Measurements from ENCODE around the gene RSBN1L.
"Not testable (repeated sequence)": the region's sequence is repeated elsewhere in the genome, so short reads cannot be mapped to it uniquely, and the experiment has no call there.

Gene RSBN1L
- total RNA-seq = 67.8 to 113 reads per million in 2 experiments

DNA sequence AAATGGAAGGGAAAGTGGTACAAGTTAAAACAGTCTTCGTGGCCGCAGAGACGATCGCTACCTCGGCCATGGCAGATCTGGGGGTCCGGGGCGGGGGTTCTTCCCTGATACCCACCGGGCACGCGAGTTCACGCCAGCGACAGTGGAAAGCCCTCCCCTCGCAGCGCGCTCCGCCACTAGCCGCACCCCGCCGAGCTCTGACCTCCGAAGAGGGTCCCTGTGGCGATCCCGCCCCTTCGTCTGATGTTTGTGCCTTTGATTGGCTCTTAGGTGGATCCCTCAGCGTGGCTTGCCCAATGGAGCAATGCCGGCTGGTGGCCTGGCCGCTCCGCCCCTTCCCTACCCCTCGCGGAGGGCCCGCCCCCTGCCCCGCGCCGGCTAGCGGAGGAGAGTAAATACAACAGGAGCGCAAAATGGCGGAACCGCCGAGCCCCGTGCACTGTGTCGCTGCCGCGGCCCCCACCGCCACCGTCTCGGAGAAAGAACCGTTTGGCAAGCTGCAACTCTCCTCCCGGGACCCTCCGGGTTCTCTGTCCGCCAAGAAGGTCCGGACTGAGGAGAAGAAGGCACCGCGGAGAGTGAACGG lies at the start of gene RSBN1L:
Gene RSBN1L, plus strand, starts transcription at position 403 of the 586 bp plus-strand sequence. Its CDS starts 11 bp downstream, at position 414.
- DNase-seq (ENCODE audit: low read depth) = peak; percentile 97

DNA sequence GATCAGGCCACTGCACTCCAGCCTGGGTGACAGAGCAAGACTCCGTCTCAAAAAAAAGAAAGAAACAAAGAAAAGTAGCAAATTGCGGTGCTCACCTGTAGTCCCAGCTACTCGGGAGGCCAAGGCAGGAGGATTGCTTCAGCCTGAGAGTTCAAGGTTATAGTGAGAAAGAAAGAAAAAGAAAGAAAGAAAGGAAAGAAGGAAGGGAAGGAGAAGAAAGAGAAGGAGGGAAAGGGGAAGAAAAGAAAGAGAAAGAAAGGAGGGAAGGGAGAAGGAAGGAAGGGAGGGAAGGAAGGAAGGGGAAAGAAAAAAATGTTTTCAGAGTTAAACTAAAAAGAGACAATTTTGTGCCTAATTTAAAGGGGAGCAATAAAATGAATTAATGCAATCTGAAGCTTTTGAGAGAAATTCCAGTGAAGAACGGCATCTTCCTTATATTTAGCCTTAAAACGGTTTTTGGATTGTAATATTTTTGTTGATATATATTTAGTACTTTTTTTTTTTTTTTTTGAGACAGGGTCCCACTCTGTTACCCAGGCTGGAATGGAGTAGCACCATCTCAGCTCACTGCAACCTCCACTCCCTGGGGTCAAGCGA lies 47.4 kb upstream of the RSBN1L start:
- DNase-seq (ENCODE audit: low read depth) = no peak

DNA sequence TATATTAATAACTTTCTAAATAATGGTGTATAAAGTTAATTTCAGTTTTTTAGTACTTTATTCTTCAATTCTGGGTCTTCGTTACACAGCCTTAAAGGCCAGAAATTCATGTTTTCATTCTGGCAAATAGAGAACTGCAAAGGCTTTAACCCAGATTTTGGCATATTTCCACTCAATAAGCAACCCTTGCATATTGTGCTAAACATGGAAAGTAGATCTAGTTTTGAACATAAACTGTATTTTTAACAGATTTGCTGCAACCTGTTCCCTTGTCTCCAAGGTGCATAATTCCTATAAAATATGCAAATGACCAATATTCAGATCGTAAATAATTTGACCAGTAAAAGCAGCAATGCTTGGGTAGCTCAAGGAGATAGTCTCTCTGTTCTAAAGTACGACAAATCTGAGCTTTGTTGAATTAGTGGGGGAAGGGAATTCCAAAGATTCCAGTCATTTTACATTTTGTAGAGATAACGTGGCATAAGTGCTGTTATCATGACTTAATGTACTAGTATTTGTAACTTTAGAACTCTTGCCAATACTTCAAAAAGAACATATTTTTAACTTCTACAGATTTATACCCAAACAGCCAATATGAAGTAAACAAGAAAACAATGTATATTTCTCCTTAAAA lies 46.4 kb upstream of the RSBN1L start:
- no peak for DNase-seq (ENCODE audit: low read depth)

DNA sequence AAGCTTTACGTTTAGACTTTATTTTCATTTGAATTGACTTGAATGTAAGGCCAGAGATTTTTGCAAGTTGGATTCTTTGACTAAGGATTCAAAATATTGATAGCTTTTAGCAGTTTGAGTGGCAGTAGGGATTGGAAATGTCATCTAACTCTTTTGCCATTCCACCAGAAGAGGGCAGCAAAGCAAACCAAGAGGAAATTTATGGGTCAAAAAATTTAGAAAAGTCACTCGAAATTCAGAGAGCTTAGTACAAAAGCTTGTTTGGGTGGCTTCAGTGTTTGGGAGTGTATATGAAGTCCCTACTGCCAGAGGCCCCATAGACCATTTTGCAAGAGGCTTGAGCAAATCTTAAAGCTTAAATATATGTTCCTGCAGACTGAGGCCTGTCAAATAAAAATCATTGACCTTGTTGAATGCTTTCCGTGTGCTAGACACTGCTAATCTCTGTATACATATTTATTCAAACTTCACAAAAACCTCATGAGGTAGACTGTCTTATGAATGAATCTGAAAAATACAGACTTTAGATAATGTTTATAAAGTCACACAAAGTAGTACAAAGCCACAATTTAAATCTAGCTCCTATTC lies 44.6 kb upstream of the RSBN1L start:
- peak; percentile 12 for DNase-seq (ENCODE audit: low read depth)

DNA sequence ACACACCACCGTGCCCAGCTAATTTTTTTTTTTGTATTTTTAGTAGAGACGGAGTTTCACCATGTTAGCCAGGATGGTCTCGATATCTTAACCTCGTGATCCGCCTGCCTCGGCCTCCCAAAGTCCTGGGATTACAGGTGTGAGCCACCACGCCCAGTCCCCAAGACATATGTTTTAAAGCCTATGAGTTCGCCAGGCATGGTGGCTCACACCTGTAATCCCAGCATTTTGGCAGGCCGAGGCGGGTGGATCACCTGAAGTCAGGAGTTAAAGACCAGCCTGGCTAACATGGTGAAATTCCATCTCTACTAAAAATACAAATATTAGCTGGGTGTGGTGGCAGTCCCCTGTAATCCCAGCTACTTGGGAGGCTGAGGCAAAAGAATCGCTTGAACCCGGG lies 43.4 kb upstream of the RSBN1L start:
- not testable (repeated sequence) for DNase-seq (ENCODE audit: low read depth)

DNA sequence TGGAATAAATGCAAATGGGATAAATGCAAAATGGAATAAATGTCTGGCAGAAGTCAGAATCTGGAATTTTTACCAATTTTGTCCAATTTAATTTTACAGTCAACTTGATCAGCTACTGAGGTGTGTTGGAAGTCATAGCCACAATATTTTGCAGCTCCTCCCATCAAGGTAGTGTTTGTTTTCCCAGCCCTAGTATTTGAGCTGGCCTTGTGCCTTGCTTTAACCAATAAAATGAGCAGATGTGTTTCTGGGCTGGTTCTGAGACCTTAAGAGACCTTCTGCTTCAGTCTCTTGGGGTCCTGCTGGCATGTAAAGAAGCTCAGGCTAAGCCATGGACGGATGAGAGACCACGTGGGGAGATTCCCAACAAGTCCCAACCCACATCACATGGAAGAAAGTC lies 42.7 kb upstream of the RSBN1L start:
- DNase-seq (ENCODE audit: low read depth) = no peak

DNA sequence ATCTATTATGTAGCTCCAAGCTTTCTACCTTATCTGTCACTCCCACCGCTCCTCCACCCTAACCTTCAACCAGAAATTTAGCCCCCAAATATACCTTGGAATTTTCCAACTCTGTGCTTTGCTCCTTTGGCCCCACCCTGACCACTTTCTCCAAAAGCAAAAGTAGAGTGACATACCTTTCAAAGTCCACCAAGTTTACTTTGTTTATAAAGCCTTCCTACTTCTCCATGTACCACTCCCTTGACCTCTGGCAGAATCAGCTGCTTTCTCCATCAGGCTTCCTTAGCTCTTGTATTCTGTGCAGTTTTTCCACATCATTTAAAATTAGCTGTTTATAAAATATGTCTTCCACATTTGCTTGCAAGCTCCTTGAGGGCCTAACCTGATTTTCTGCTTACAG lies 40.9 kb upstream of the RSBN1L start:
- DNase-seq (ENCODE audit: low read depth) = no peak

DNA sequence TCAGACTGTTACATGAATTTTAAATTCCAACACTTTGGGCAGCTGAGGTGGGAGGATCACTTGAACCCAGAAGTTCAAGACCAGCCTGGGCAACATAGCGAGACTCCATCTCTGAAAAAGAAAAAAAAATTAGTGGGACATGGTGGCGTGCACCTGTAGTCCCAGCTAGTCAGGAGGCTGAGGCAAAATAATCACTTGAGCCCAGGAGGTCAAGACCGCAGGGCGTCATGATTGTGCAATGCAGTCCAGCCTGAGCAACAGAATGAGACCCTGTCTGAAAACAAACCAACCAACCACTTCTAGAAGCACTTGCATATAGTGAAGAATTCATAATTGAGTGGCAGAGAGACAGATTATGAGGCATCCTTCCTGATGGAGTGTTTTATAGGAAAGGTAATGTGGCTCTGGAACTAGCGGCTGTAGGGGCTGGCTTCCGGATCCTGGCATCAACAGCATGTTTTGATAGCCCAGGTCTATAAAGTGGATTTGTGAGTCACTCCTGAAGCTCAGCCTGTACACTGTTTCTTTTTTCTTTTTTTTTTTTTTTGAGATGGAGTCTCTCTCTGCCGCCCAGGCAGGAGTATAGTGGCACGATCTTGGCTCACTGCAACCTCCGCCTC lies 40.3 kb upstream of the RSBN1L start:
- DNase-seq (ENCODE audit: low read depth) = no peak

DNA sequence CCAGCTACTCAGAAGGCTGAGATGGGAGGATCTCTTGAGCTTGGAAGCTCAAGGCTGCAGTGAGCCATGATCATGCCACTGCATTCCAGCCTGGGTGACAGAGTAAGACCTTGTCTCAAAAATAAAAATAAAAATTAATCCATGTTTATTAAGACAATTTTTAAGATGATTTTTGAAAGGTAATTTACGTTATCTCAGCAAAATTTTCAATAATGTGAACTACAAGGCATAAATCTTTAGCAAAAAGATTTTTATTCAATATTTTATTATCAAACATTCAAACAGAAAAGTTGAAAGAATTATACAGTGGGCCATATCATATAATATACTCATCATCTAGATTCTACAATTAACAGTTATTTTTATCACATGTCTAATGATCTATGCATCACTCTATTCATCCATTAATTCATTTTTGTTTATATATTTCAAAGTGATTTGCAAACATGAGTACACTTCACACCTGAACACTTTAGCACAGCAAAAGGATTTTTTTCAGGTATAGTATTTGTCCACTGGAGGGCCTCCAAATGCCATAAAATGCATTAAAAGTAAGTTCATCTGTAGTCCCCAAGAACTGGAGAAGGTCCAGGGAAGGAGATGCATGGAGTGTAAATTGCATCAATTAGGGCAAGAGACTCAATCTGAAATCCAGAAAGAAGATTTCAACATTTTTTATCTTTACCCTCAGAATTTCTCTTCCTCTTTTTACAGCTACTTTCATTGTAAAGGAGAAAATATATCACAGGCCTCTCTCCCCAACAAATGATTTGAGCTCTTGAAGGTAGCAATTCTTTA lies 38.6 kb upstream of the RSBN1L start:
- no peak for DNase-seq (ENCODE audit: low read depth)

DNA sequence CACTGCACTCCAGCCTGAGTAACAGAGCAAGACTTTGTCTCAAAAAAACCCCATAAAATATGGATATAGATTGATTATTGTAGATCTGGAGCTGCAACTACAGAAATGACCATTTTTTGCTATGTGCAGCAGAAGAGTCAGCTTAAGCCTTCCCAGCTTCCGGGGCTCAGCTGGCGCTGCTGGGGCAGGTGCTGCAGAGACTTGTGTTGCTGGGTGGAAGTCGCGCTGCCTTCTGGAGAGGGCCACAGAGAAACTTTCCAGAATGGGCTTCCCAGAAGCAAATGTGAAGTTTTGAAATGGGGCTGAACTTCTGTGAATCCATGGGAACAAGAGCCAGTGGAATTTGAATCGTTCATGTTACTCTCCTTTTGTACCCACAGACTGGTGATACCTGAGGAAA lies 37.3 kb upstream of the RSBN1L start:
- DNase-seq (ENCODE audit: low read depth) = no peak

DNA sequence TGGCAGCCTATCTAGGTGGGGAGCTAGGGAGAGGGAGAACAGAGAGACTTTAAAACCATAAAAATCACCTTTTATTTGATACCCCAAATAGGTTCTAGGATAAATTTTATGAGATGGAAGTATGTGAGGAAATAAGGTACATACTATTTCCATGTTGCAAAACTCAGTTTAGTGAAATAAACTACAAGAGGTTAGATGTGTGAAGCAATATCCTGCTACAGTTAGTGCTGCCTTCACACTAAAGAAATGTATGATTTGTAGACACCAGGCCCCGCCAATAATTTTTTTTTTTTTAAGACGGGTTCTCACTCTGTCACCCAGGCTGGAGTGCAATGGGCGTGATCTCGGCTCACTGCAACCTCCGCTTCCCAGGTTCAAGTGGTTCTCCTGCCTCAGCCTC lies 34.4 kb upstream of the RSBN1L start:
- no peak for DNase-seq (ENCODE audit: low read depth)

DNA sequence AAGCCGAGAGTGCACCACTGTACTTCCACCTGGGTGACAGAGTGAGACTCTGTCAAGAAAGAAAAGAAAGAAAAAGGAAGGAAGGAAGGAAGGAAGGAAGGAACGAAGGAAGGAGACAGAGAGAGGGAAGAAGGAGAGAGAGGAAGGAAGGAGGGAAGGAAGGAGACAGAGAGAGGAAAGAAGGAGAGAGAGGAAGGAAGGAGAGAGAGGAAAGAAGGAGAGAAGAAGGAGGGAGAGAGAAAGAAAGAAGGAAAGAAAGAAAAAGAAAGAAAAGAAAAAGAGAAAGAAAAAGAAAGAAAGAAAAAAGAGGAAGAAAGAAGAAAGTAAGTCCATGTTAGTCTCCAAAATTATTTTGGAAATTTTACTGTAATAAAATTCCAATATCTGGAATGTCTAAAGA lies 33.4 kb upstream of the RSBN1L start:
- DNase-seq (ENCODE audit: low read depth) = no peak

DNA sequence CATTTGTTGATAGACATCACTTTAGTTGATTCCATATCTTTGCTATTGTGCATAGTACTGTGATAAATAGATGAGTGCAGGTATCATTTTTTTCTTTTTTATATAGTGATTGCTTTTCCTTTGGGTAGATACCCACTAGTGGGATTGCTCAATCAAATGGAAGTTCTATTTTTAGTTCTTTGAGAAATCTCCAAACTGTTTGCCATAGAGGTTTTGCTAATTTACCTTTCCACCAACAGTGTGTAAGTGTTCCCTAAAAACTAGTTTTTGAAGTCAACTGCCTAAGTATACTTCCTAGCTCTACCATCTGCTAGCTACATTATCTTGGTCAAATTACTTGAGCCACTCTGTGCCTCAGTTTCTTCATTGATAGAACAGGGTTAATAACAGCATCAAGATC lies 31.5 kb upstream of the RSBN1L start:
- DNase-seq (ENCODE audit: low read depth) = no peak

DNA sequence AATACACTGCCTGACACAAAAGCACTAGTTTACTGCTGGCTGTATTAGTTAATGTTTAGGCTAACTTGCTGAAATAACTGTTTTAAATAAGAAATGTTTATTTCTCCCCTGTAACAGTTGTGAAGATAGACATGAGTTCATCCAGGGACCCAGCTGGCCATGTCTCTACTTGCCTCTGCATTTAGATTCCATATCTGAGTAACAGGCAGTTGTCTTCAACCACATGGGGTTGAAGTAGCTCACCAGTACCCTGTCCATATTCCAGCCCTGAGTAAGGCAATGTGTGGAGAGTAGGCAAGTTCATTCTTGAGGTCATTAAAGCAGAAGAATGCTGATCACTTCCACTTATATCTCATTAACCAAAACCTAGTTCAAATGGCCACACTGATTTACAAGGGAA lies 31.1 kb upstream of the RSBN1L start:
- DNase-seq (ENCODE audit: low read depth) = no peak

DNA sequence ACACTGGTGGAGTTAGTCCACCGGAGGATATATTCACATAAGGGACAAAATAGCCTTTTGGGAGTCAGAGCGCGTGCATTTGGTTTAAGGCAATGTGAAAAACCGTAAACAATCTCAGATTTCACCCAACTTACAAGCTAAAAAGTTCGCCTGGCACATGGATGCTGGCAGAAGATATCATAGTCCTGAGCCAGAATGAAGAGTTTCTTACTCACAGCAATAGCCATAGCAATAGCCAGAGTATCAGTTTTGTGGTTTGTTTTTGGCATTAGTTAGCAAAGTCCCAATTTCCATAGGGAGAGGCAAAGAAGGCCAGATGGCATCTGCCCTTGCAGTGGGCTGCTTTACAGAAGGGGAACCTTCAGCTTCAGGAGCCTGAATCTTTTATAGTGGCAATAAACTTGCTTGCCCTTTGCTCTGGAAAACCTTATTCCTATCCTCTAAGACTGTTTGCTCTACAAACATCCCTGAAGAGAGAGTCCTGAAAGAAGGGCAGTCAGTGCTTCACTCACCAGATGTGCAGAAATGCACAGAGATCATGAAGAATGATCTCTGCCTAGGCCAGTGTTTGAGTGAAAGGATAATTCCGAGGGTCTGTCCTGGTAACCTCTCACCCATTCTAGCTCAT lies 28.7 kb upstream of the RSBN1L start:
- no peak for DNase-seq (ENCODE audit: low read depth)

DNA sequence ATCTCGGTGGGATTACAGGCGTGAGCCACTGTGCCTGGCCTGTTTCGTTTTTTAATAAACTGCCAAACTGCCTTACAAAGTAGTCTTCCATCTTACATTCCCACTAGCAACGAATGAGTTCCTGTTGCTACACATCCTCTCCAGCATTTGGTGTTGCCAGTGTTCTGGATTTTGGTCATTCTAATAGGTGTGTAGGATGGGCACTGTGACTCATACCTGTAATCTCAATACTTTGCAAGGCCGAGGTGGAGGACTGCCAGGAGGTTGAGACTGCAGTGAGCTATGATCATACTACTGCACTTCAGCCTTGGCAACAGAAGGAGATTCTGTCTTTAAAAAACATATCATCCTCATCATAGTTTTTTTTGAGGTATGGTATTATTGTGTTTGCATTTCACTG lies 21.4 kb upstream of the RSBN1L start:
- DNase-seq (ENCODE audit: low read depth) = no peak

DNA sequence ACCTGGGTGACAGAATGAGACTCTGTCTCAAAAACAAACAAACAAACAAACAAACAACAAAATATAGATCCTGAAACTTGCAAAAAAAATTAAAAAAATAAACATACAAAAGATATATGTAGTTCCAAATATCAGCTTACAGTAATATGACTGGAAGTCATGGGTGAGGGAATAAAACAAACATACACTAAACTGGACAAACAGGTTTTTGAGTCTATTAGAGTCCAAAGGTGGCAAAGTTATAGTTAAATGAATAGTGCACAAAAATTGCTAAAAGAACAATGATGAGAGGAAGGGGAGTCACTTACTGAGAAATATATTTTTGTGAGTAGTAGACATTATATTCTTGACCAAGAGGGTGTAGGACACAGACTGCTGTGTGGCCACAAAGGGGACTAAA lies 16.7 kb upstream of the RSBN1L start:
- no peak for DNase-seq (ENCODE audit: low read depth)

DNA sequence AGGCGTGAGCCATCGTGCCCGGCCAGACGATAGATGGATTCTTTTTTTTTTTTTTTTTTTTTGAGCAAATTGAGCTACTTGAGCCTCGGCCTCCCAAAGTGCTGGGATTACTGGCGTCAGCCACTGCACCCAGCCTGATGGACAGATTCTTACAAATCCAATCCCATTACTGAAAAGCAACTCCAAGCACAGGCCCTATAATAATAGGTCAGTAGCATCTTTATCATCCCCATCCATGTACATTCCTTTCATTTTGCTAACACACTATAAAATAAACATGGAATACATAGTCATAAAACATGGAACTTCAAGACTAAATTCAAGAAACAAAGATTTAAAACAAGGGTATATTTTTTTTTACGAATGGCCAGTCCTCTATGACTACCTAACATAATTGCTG lies 16.0 kb upstream of the RSBN1L start:
- no peak for DNase-seq (ENCODE audit: low read depth)

DNA sequence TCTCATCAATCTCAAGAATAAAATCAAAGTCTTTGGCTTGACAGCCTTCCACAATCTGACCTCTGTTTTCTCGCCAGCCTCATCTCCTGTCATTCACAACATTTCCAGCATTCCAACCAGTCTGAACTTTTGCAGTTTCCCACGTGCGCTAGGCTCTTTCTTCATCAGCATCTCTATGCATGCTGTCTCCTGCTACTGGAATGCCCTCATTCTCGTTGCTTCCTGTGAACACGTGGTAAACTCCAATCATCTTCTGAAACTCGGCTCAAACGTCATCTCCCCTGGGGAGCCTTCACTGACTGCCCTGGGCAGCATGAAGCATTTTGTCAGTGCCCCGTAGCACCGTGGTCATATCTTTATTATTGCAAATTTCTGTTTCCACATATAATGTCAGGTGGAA lies 12.2 kb upstream of the RSBN1L start:
- no peak for DNase-seq (ENCODE audit: low read depth)

DNA sequence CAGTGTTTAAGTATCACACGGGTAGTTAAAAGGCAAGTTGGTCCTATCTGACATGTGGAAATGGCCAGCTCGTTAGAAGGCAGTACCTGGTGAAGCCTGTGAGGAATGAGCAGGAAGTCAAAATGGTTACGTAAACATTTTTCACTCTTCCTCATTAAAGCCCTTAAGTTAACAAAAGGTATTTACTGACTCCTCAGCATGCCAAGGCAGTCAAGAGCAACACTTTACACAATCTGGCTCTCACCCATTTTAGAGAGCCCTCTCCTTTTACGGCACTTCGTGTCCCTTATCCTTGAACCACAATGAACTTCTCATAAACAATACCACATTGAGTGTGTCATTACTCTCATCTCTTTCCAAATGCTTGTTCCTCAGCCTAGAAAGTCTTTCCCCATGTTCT lies 11.0 kb upstream of the RSBN1L start:
- no peak for DNase-seq (ENCODE audit: low read depth)

DNA sequence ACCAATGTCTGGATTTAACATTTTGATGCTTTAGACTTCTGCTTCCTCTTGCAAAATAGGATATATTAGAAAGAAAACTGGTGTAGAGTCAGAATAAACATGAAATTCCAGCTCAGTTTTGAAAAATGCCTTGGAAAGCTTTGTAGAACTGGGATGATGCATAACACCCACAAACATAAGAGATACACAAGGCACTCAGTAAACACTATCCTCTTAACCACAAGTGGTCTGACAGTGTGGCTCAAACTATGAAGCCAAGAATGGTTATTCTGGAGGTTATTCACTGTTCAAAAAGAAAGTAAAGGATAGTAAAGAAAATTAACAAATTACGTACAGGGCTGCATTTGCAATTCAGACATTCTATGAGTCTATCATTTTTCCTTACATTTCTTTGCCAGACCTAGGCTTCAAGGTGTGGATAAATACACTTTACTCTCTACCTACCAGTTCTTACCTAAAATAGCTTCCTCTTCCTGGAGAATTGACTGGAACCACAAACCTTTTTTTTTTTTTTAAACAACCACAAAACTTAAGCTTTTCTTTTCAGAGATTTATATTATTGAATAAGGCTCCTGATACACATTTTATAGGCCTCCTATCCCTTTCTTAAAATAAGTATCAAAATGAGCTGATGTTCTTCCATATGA lies 9.0 kb upstream of the RSBN1L start:
- DNase-seq (ENCODE audit: low read depth) = no peak

Measured in T follicular helper cell (primary cell).